HepG2 (cell line): Measurements from ENCODE around the gene RTN3. TPM values are rescaled to one million over a fixed set of nuclear protein-coding genes. Genes with fewer than 3 reads are reported as not detected.

ENCODE experiments used
- ATAC-seq: fragments of 200-7000 bp; cut with Tn5 transposase; 3 replicates; pipeline ENCODE4 v1.9.1; 2020; ENCODE audit warnings: mild to moderate bottlenecking, moderate library complexity
- BruUV-seq: library from RNA; stranded (reverse); fragments of 400-500 nt; replicated peaks from 2 replicates; lab custom pipeline; 2021; lab: Mats Ljungman, UMichigan
- CTCF ChIA-PET: fragments of 300-600 bp; formaldehyde crosslinking; extraction: SDS; loops from one replicate; lab custom pipeline; 2021; ENCODE audit warnings: low total read pairs, inconsistent platforms, low intra/inter-chr PET ratio; lab: Yijun Ruan, JAX
- POLR2A ChIA-PET: fragments of 350-600 bp; sonication (Branson Sonifier 250); formaldehyde crosslinking; loops from one replicate; lab custom pipeline; 2020; ENCODE audit warnings: antibody characterized with exemption, inconsistent platforms; lab: Yijun Ruan, JAX
- DNase-seq: peaks from one replicate; pipeline ENCODE4 v3.0.0-alpha.2; 2015; ENCODE audit warnings: low spot score
- FAIRE-seq: peaks from 3 replicates; lab custom pipeline; 2011; peaks lifted over from hg19 to GRCh38; lab: Jason Lieb, UNC
- H2AFZ ChIP-seq: one replicate; pipeline ENCODE4 v1.6.1; 2011; ENCODE audit warnings: low read length, inconsistent platforms
- H3K27ac ChIP-seq: fragments of 300-600 bp; 3 replicates; pipeline ENCODE4 v1.8.0; 2011; ENCODE audit warnings: mixed run types, mild to moderate bottlenecking, mixed read lengths, low read length, inconsistent platforms; ENCODE audit not compliant: insufficient read depth; ENCODE audit errors: extremely low read length
- H3K27me3 ChIP-seq, 2 experiments: fragments of 200-600 bp in 1 of 2; 2 replicates in 1 of 2; 3 replicates in 1 of 2; pipeline versions ENCODE4 v1.6.0 to v1.8.0; 2011; ENCODE audit warnings: low read length in 2 of 2, mild to moderate bottlenecking in 2 of 2, moderate library complexity in 2 of 2, inconsistent platforms in 1 of 2; ENCODE audit not compliant: insufficient read depth in 2 of 2, control insufficient read depth in 1 of 2
- H3K36me3 ChIP-seq, 2 experiments: fragments of 200-600 bp in 1 of 2; replicated peaks in 1 of 2; 2 replicates in 1 of 2; 3 replicates in 1 of 2; pipeline versions ENCODE4 v1.5.1 to v1.8.0; 2011; ENCODE audit warnings: low read length in 2 of 2, inconsistent platforms in 1 of 2; ENCODE audit not compliant: insufficient read depth in 2 of 2, control insufficient read depth in 1 of 2
- H3K4me1 ChIP-seq: 2 replicates; pipeline ENCODE4 v1.5.1; 2012; ENCODE audit warnings: low read length, inconsistent platforms; ENCODE audit not compliant: insufficient read depth
- H3K4me2 ChIP-seq: 2 replicates; pipeline ENCODE4 v1.6.0; 2011; ENCODE audit warnings: low read depth, low read length, inconsistent platforms
- H3K4me3 ChIP-seq, 3 experiments: fragments of 200-600 bp in 1 of 3; sonication (generic), shearing (Covaris generic) in 1 of 3; replicated peaks in 1 of 3; 2 replicates each; pipeline ENCODE4 v1.5.1; 2011 to 2016; ENCODE audit warnings: low read length in 3 of 3, inconsistent platforms in 2 of 3, low read depth in 2 of 3, mild to moderate bottlenecking in 2 of 3, control low read depth in 1 of 3, mixed read lengths in 1 of 3; ENCODE audit not compliant: insufficient read depth in 1 of 3
- H3K79me2 ChIP-seq: one replicate; pipeline ENCODE4 v1.6.1; 2011; ENCODE audit warnings: low read length, inconsistent platforms; ENCODE audit not compliant: insufficient read depth
- H3K9ac ChIP-seq: 2 replicates; pipeline ENCODE4 v1.6.0; 2011; ENCODE audit warnings: mild to moderate bottlenecking, low read depth, low read length, inconsistent platforms; ENCODE audit not compliant: insufficient read depth
- H3K9me3 ChIP-seq: 2 replicates; pipeline ENCODE4 v1.5.1; 2012; ENCODE audit warnings: mild to moderate bottlenecking, low read length
- H4K20me1 ChIP-seq: 2 replicates; pipeline ENCODE4 v1.6.0; 2011; ENCODE audit warnings: inconsistent platforms, mild to moderate bottlenecking, low read length, moderate library complexity; ENCODE audit not compliant: insufficient read depth
- AGO2 ChIP-seq: fragments of 200-400 bp; formaldehyde crosslinking; optimal IDR thresholded peaks from 2 replicates; pipeline ENCODE3; 2017; ENCODE audit warnings: mild to moderate bottlenecking, low read depth, low read length, moderate library complexity
- HNRNPL ChIP-seq: fragments of 200-400 bp; formaldehyde crosslinking; IDR thresholded peaks from 2 replicates; pipeline ENCODE4 v1.6.1; 2017; ENCODE audit warnings: mild to moderate bottlenecking, low read depth, low read length
- MTA1 ChIP-seq: sonication (generic); formaldehyde crosslinking; IDR thresholded peaks from 2 replicates; pipeline ENCODE4 v1.4.0; 2020; ENCODE audit warnings: missing genetic modification reagents, mild to moderate bottlenecking, borderline replicate concordance
- PCBP1 ChIP-seq: fragments of 200-400 bp; formaldehyde crosslinking; IDR thresholded peaks from 2 replicates; pipeline ENCODE4 v1.6.1; 2017; ENCODE audit warnings: mild to moderate bottlenecking, low read depth, low read length, borderline replicate concordance
- TARDBP ChIP-seq: sonication (generic); formaldehyde crosslinking; IDR thresholded peaks from 2 replicates; pipeline ENCODE4 v1.8.0; 2022; ENCODE audit warnings: mild to moderate bottlenecking, missing genetic modification reagents
- ZBTB38 ChIP-seq: sonication (generic); formaldehyde crosslinking; IDR thresholded peaks from 2 replicates; pipeline ENCODE4 v1.5.1; 2020; ENCODE audit warnings: mild to moderate bottlenecking, missing genetic modification reagents
- ZFX ChIP-seq: sonication (generic); formaldehyde crosslinking; IDR thresholded peaks from 2 replicates; pipeline ENCODE4 v1.4.0; 2020; ENCODE audit warnings: mild to moderate bottlenecking, low read depth, missing genetic modification reagents, moderate library complexity
- WGBS: methylation state at CpG from one replicate; pipeline ENCODE4 v1.1.6; 2017; ENCODE audit warnings: low lambda C conversion rate; 5-methylcytosine and 5-hydroxymethylcytosine counted together
- in situ Hi-C: cut with HindIII; loops from 2 replicates; pipeline ENCODE4 v1.10.0; 2017; ENCODE audit warnings: low pct_unique_long_range_greater_than_20kb; ENCODE audit not compliant: extremely low pct_ligation_motif_present
- intact Hi-C: fragments of 100-400 bp; cut with micrococcal nuclease; formaldehyde crosslinking; loops from one replicate; pipeline ENCODE4 v1.10.0; 2022; ENCODE audit not compliant: unreplicated experiment
- polyA plus RNA-seq, 8 experiments: library from polyadenylated mRNA; depleted of rRNA in 3 of 8; stranded (reverse) in 7 of 8; unstranded in 1 of 8; fragments of >200 nt; fragmentation: Illumina TruSeq in 4 of 8; extraction: Trizol in 4 of 8; gene quantifications; 2 replicates each; pipeline versions ENCODE4 v1.2.1 to v1.2.3, GENCODE V29; 2011 to 2016; ENCODE audit warnings: low read depth in 4 of 8, missing spikeins in 1 of 8, mixed read lengths in 1 of 8; ENCODE audit not compliant: insufficient read depth in 1 of 8
- total RNA-seq, 5 experiments: library from RNA; depleted of rRNA; stranded (reverse); fragments of >200 nt; fragmentation: Illumina TruSeq; extraction: Trizol; gene quantifications; 2 replicates each; pipeline ENCODE4 v1.2.3, GENCODE V29; 2016; ENCODE audit warnings: low read depth in 1 of 5
- TF ChIP-seq, protein P1 (sequence below): sonication (generic); formaldehyde crosslinking; IDR thresholded peaks from 2 replicates; pipeline ENCODE4 v1.4.0; 2020; ENCODE audit warnings: missing genetic modification reagents
- TF ChIP-seq, protein P2 (sequence below): sonication (generic); formaldehyde crosslinking; IDR thresholded peaks from 2 replicates; pipeline ENCODE4 v1.4.0; 2020; ENCODE audit warnings: mild to moderate bottlenecking, missing genetic modification reagents

The RTN3 gene
- total and polyA plus RNA-seq, 2 of the 13 experiments (the other 11 are each of a cell fraction or from before 2014, with no cell fraction given), result 32.2 to 41.1 TPM

DNA sequence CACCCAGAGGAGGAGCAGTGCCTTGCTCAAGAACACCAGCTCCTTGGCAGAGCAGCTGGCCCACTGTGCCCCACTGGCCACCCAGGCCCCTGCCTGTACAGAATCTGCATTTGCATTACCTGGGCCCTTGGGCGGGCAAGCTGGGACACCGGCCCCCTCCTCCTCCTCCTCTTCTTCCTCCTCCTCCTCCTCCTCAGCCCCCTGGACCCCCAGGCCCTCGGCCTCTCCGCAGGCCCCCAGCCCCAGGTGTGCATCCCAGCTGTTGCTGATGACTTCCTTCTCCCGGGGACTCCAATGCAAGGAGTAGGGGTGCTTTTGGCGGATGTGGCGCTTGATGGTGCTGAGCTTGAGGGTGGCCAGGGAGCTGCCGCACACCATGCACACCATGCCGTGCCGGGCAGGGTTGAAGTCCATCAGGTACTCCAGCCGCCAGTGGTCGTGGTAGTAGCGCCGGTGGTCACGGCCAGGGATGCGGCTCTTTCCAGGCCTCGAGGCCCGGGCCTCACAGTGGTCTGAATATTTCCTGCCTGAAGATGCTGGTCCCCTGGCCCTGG, 84.5 kb downstream of the RTN3 start:
- no peaks in the 10 kb centered on the region for H3K9me3 ChIP-seq
- no peak for DNase-seq
- H3K4me1 ChIP-seq, result peaks cover 42% of the 10 kb centered on the region
- CTCF ChIA-PET, result no interaction called here
- BruUV-seq, result no TSS peak
- in situ Hi-C loops, result loop anchor here (10.0 kb wide), 1 partner anchor 149 kb away; the partner anchor contains the start of gene RCOR2
- peaks cover 7% of the 10 kb centered on the region for H3K79me2 ChIP-seq
- peak overlapping the region; percentile 63 for H3K27ac ChIP-seq
- 72% methylated on average over 14 of the region's 18 CpGs for WGBS
- intact Hi-C loops, result loop anchor here (2.0 to 10.0 kb wide), 4 partner anchors 71 to 182 kb away; no protein-coding TSS in a partner anchor
- ATAC-seq, result no peak
- no peak overlapping the region for H2AFZ ChIP-seq
- TF ChIP-seq, protein P1, sequence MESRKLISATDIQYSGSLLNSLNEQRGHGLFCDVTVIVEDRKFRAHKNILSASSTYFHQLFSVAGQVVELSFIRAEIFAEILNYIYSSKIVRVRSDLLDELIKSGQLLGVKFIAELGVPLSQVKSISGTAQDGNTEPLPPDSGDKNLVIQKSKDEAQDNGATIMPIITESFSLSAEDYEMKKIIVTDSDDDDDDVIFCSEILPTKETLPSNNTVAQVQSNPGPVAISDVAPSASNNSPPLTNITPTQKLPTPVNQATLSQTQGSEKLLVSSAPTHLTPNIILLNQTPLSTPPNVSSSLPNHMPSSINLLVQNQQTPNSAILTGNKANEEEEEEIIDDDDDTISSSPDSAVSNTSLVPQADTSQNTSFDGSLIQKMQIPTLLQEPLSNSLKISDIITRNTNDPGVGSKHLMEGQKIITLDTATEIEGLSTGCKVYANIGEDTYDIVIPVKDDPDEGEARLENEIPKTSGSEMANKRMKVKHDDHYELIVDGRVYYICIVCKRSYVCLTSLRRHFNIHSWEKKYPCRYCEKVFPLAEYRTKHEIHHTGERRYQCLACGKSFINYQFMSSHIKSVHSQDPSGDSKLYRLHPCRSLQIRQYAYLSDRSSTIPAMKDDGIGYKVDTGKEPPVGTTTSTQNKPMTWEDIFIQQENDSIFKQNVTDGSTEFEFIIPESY (CRISPR knock-in tag), result peak; percentile 90
- TF ChIP-seq TARDBP (CRISPR knock-in tag) (no peak), ZBTB38 (0 out of 2 replicates have a peak, but pooled peaks have one; percentile 14), PCBP1 (no peak), ZFX (0 out of 2 replicates have a peak, but pooled peaks have one; percentile 9), AGO2 (peak; percentile 47), HNRNPL (0 out of 2 replicates have a peak, but pooled peaks have one; percentile 22), MTA1 (CRISPR knock-in tag) (0 out of 2 replicates have a peak, but pooled peaks have one; percentile 13)
- TF ChIP-seq, protein P2, sequence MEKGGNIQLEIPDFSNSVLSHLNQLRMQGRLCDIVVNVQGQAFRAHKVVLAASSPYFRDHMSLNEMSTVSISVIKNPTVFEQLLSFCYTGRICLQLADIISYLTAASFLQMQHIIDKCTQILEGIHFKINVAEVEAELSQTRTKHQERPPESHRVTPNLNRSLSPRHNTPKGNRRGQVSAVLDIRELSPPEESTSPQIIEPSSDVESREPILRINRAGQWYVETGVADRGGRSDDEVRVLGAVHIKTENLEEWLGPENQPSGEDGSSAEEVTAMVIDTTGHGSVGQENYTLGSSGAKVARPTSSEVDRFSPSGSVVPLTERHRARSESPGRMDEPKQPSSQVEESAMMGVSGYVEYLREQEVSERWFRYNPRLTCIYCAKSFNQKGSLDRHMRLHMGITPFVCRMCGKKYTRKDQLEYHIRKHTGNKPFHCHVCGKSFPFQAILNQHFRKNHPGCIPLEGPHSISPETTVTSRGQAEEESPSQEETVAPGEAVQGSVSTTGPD (CRISPR knock-in tag), result peak; percentile 20; the same call in 1 of the 2 replicates
- peak overlapping the region; percentile 25; the same call in 1 of the 2 replicates for H3K9ac ChIP-seq
- H4K20me1 ChIP-seq, result no peaks in the 10 kb centered on the region; the same call in 1 of the 2 replicates
- H3K36me3 ChIP-seq, result peaks cover 0 to 2% of the 10 kb centered on the region in 2 experiments; a peak in 1 of 5 replicates
- POLR2A ChIA-PET, result interaction anchor here (0.6 to 4.3 kb wide), 7 partner anchors 9 to 155 kb away, joined by 3 to 22 read pairs (median 5); partner anchors contain the start of gene MARK2
- H3K4me3 ChIP-seq, result peak overlapping the region; percentile 10 to 85 (median 20); a peak in 5 of 6 replicates
- peaks cover 0 to 4% of the 10 kb centered on the region in 2 experiments; a peak in 2 of 5 replicates for H3K27me3 ChIP-seq
- no peak for FAIRE-seq
- peak overlapping the region; percentile 76 for H3K4me2 ChIP-seq
